ENCODE results near the gene CHAF1A. TPM values are rescaled to one million over a fixed set of nuclear protein-coding genes. Genes with fewer than 3 reads are reported as not detected.
A peak's percentile ranks its signal among the peaks of the same experiment; 100 is the strongest.

CHAF1A gene
- total RNA-seq, 1 experiment from 2014 or later, result 122 TPM

- no peaks in the 10 kb centered on the region for H3K27me3 ChIP-seq (ENCODE audit: control insufficient read depth, insufficient read depth, low read length)
- no peak for DNase-seq
- H3K4me3 ChIP-seq (ENCODE audit: insufficient read depth, low read depth, low read length), result peak overlapping the region; percentile 15
- H3K36me3 ChIP-seq (replicated peaks; ENCODE audit: control insufficient read depth, insufficient read depth, low read length), result peaks cover 6% of the 10 kb centered on the region
These were observed 670 bp upstream of the CHAF1A start for GRCh38 chr19:4401769-4402170.

DNA sequence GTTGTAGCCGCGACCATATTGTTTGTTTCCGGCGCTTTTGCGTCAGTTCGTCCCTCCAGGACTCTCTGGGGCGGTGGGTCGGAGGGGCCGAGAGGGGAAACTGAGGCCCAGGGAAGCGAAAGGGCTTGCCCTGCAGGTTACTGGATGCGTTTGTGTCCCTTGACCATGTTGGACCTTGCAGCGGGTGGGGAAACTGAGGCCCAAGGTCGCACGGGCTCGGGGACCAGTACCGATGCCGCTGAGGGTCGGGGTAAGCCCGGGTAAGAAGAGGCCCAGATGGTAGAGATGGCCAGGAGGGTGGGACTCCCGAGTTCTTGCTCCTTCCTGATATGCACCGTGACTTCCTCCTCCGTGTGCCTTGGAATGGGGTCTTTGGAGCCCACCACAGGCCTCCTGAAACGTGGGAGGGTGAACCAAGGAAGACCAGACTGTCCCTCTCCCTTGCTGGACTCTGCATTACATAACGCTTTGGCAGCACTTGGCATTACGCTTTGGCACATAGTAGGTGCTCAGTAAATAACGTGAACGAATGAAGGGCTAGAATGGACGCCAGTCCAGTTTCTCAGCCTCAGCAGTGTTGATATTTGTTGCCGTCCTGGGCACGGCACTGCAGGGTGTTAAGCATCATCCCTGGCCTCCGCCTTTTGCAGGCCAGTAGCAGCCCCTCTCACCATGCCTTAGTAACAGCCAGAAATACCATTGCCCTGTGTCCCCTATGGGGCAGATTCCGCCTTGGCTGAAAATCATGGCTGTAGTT is 743 bp downstream of the CHAF1A start:
- H3K4me3 ChIP-seq (ENCODE audit: insufficient read depth, low read depth, low read length), result peak overlapping the region; percentile 86
- H3K36me3 ChIP-seq (replicated peaks; ENCODE audit: control insufficient read depth, insufficient read depth, low read length), result peaks cover 5% of the 10 kb centered on the region
- H3K27me3 ChIP-seq (ENCODE audit: control insufficient read depth, insufficient read depth, low read length), result no peaks in the 10 kb centered on the region
- DNase-seq, result peak; percentile 52

GRCh38 chr19:4405977-4406376 is 3.5 kb downstream of the CHAF1A start:
- no peak for DNase-seq
- H3K27me3 ChIP-seq (ENCODE audit: control insufficient read depth, insufficient read depth, low read length), result no peaks in the 10 kb centered on the region
- peaks cover 17% of the 10 kb centered on the region for H3K36me3 ChIP-seq (replicated peaks; ENCODE audit: control insufficient read depth, insufficient read depth, low read length)
- no peak overlapping the region for H3K4me3 ChIP-seq (ENCODE audit: insufficient read depth, low read depth, low read length)

- peaks cover 18% of the 10 kb centered on the region for H3K36me3 ChIP-seq (replicated peaks; ENCODE audit: control insufficient read depth, insufficient read depth, low read length)
- H3K27me3 ChIP-seq (ENCODE audit: control insufficient read depth, insufficient read depth, low read length), result no peaks in the 10 kb centered on the region
- DNase-seq, result no peak
- no peak overlapping the region for H3K4me3 ChIP-seq (ENCODE audit: insufficient read depth, low read depth, low read length)
These were observed 4.2 kb downstream of the CHAF1A start for GRCh38 chr19:4406626-4407025.

GRCh38 chr19:4409123-4409933 is 6.9 kb downstream of the CHAF1A start:
- Histone ChIP-seq H3K27me3 (ENCODE audit: control insufficient read depth, insufficient read depth, low read length) (no peaks in the 10 kb centered on the region), H3K4me3 (ENCODE audit: insufficient read depth, low read depth, low read length) (no peak overlapping the region), H3K36me3 (replicated peaks; ENCODE audit: control insufficient read depth, insufficient read depth, low read length) (peaks cover 33% of the 10 kb centered on the region)
- peak; percentile 79 for DNase-seq

GRCh38 chr19:4413588-4413987 is 11.1 kb downstream of the CHAF1A start:
- Histone ChIP-seq H3K27me3 (ENCODE audit: control insufficient read depth, insufficient read depth, low read length) (no peaks in the 10 kb centered on the region), H3K36me3 (replicated peaks; ENCODE audit: control insufficient read depth, insufficient read depth, low read length) (peaks cover 36% of the 10 kb centered on the region), H3K4me3 (ENCODE audit: insufficient read depth, low read depth, low read length) (no peak overlapping the region)
- DNase-seq, result no peak

- H3K36me3 ChIP-seq (replicated peaks; ENCODE audit: control insufficient read depth, insufficient read depth, low read length), result peaks cover 36% of the 10 kb centered on the region
- no peaks in the 10 kb centered on the region for H3K27me3 ChIP-seq (ENCODE audit: control insufficient read depth, insufficient read depth, low read length)
These were observed 11.8 kb downstream of the CHAF1A start for GRCh38 chr19:4414144-4414799.

DNA sequence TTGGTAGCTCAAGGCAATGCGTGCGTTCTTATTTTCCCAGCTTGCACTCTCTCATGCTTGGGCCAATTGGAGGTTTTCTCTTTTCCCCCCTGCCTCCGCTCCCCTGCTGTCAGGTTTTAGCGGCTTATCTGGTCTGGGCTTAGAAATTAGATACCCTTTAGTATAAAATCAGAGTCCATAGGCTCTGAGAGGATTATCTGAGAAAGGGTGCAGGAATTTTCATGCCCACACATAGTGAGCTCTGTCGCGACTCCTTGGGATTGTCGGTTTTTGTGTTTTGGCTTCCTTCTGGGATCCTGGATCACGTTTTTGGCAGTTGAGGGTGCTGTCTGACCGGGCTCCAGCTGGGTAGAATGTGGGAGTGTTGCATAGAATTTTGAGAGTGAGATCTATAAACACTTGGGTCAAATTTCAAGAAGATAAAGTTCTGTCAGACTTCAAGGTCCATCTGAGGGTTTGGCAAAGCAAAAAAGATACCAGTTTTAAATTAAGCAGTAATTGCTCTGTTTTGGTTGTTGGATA is 12.4 kb downstream of the CHAF1A start:
- Histone ChIP-seq H3K4me3 (ENCODE audit: insufficient read depth, low read depth, low read length) (no peak overlapping the region), H3K27me3 (ENCODE audit: control insufficient read depth, insufficient read depth, low read length) (no peaks in the 10 kb centered on the region), H3K36me3 (replicated peaks; ENCODE audit: control insufficient read depth, insufficient read depth, low read length) (peaks cover 35% of the 10 kb centered on the region)
- DNase-seq, result peak; percentile 53

More at GRCh38 chr19:4414144-4414799, 11.8 kb downstream of the CHAF1A start:
- H3K4me3 ChIP-seq (ENCODE audit: insufficient read depth, low read depth, low read length), result no peak overlapping the region
- no peak for DNase-seq

DNA sequence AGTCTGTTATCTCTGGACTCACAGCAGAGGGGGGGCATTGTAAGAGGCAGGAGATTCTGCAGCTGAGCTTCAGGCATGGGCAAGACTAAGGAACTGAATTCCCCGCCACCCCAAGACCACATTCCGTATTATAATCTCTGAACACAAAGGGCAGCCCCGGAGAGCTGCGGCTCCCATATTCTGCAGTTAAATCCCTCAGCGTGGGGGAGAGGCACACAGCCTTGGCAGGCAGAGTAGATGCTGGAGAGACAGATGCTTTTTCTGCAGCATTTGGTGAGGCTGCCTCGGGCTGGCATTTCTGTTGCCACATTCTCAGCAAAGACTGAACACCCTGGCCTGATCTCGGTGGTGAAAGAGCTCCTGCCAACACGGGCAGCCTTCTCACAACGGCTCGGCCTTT is 12.9 kb downstream of the CHAF1A start:
- no peak overlapping the region for H3K4me3 ChIP-seq (ENCODE audit: insufficient read depth, low read depth, low read length)
- DNase-seq, result peak; percentile 78
- H3K36me3 ChIP-seq (replicated peaks; ENCODE audit: control insufficient read depth, insufficient read depth, low read length), result peaks cover 33% of the 10 kb centered on the region

DNA sequence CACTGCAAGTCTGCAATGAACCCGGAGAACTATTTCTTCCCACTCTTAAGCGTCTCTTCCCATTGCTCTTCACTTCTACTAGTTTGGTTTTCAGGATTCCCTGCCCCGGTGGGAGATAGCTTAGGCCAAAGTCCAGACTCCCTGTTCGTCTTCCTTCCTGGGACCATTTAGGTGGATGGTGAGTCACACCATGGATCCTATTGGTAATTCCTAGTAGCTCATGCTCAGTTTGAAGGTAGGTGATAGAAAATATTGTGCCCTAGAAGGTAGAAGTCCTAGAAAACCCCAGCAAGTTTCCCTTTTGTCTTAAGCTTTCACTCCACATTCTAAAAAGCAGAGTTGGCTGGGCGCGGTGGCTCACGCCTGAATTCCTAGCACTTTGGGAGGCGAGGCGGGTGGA is 13.8 kb downstream of the CHAF1A start:
- H3K36me3 ChIP-seq (replicated peaks; ENCODE audit: control insufficient read depth, insufficient read depth, low read length), result peaks cover 33% of the 10 kb centered on the region
- no peaks in the 10 kb centered on the region for H3K27me3 ChIP-seq (ENCODE audit: control insufficient read depth, insufficient read depth, low read length)
- no peak overlapping the region for H3K4me3 ChIP-seq (ENCODE audit: insufficient read depth, low read depth, low read length)
- DNase-seq, result no peak

More for the DNA sequence above, 12.9 kb downstream of the CHAF1A start:
- H3K27me3 ChIP-seq (ENCODE audit: control insufficient read depth, insufficient read depth, low read length), result no peaks in the 10 kb centered on the region

- H3K27me3 ChIP-seq (ENCODE audit: control insufficient read depth, insufficient read depth, low read length), result no peaks in the 10 kb centered on the region
- no peak for DNase-seq
- H3K36me3 ChIP-seq (replicated peaks; ENCODE audit: control insufficient read depth, insufficient read depth, low read length), result peaks cover 42% of the 10 kb centered on the region
- H3K4me3 ChIP-seq (ENCODE audit: insufficient read depth, low read depth, low read length), result no peak overlapping the region
These were observed 21.1 kb downstream of the CHAF1A start for GRCh38 chr19:4423416-4424126.

DNA sequence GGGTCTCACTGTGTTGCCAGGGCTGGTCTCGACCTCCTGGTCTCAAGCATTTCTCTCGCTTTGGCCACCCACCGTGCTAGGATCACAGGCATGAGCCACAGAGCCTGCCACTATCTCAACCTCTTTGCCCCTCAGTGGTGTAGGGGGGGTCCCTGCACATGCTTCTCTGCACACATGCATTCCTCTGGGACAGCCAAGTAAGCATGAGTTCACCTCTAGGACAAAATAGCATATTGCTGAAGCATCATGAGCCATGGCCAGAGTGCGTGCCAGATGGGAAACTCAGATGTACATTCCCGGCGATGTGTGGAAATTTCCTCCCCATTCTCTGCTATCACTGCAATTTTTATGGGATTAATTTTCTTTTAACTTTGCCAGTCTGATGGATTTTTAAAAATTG is 23.1 kb downstream of the CHAF1A start:
- H3K27me3 ChIP-seq (ENCODE audit: control insufficient read depth, insufficient read depth, low read length), result no peaks in the 10 kb centered on the region
- H3K36me3 ChIP-seq (replicated peaks; ENCODE audit: control insufficient read depth, insufficient read depth, low read length), result peaks cover 55% of the 10 kb centered on the region
- no peak for DNase-seq
- H3K4me3 ChIP-seq (ENCODE audit: insufficient read depth, low read depth, low read length), result no peak overlapping the region

GRCh38 chr19:4428326-4428975 is 26.0 kb downstream of the CHAF1A start:
- peaks cover 61% of the 10 kb centered on the region for H3K36me3 ChIP-seq (replicated peaks; ENCODE audit: control insufficient read depth, insufficient read depth, low read length)
- no peak for DNase-seq
- H3K4me3 ChIP-seq (ENCODE audit: insufficient read depth, low read depth, low read length), result no peak overlapping the region
- H3K27me3 ChIP-seq (ENCODE audit: control insufficient read depth, insufficient read depth, low read length), result no peaks in the 10 kb centered on the region

DNA sequence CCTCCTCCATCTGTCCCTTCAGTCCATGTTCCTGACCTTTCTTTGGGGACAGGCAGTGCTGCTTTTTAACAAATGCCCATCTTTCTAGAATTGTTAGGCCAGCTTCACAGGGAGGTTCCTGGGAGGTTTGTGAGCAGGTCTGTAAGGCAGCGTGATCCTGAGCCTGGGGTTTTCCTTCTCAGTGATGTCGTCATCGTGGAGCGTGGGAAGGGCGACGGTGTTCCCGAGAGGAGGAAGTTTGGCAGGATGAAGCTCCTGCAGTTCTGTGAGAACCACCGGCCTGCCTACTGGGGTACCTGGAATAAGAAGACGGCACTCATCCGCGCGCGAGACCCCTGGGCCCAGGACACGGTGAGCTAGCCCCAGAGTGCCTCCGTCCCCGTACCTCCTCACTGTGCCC is 26.8 kb downstream of the CHAF1A start:
- Histone ChIP-seq H3K36me3 (replicated peaks; ENCODE audit: control insufficient read depth, insufficient read depth, low read length) (peaks cover 58% of the 10 kb centered on the region), H3K27me3 (ENCODE audit: control insufficient read depth, insufficient read depth, low read length) (no peaks in the 10 kb centered on the region), H3K4me3 (ENCODE audit: insufficient read depth, low read depth, low read length) (no peak overlapping the region)
- no peak for DNase-seq

All from H7 (cell line).